HEK293T (cell line): ENCODE results near the gene GRID1.

Source experiments
- BHLHE40 ChIP-seq: fragments of 450-650 bp; IDR thresholded peaks from 2 replicates; pipeline ENCODE4 v1.6.1; 2016; ENCODE audit warnings: mild to moderate bottlenecking, moderate library complexity, borderline replicate concordance
- ELF4 ChIP-seq: fragments of 450-650 bp; IDR thresholded peaks from 2 replicates; pipeline ENCODE4 v1.6.1; 2017; ENCODE audit warnings: antibody characterized with exemption
- SUZ12 ChIP-seq: fragments of 450-650 bp; IDR thresholded peaks from 2 replicates; pipeline ENCODE4 v1.6.1; 2016; ENCODE audit warnings: mild to moderate bottlenecking
- ZNF384 ChIP-seq: fragments of 450-650 bp; IDR thresholded peaks from 2 replicates; pipeline ENCODE4 v1.6.1; 2016

DNA sequence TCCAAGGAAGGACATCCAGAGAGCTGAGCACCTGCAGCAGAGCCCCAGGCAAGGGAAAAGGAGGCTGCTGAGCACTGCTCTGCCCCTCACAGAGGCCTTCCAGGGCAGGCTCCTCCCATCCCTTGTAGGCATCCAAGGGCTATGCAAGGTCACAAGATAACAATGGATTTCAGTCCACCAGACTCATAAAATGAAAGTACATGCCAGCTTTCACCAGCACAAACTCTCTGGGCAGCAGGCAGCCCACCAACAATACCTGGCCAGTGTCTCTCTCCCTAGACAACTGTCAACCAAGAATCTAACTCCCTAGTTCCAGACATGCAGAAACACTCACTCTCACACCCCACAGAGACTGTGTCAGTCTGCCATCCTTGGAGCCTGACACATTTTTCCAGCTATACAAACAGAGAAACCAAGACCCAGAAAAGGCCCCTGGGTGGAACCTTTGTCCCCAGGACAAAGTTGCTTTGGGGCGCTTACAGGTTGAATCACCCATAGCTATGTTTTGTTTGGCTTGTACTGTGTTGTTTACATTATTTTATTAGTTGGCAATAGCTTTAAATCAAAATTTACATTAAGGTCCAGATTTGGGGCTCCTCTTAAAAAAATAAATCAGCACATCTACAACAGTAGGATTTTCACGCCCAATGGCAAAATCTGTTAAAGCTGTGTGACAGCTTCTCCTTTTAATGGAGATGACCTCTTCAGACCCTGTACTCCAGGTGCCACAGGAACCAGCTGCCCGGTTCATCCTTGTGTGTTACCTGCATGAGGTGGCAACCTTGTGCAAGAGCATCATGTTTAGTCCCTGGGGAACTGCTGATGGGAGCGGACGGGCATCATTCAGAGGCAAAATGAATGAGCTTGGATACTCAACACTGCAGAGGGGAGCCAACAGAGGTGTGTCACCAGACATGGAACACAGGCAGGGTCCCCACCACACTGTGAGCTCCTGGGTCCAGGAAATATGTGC lies 5.2 kb downstream of the GRID1 start:
- TF ChIP-seq BHLHE40 = no peak
- TF ChIP-seq ZNF384 = no peak
- TF ChIP-seq SUZ12 = no peak
- no peak for TF ChIP-seq ELF4
